Endothelial cell of hepatic sinusoid (primary cell): Measurements from ENCODE around the gene NPHP4.

ENCODE experiments used
- in situ Hi-C: cut with HindIII; loops from 2 replicates; pipeline ENCODE4 v1.10.0; 2017; ENCODE audit warnings: low sequenced_read_pairs

The NPHP4 gene

GRCh38 chr1:5992814-5993555 is 760 bp upstream of the NPHP4 start:
- in situ Hi-C loops = no loop called here

GRCh38 chr1:5991381-5992025 is 722 bp downstream of the NPHP4 start:
- in situ Hi-C loops = no loop called here

GRCh38 chr1:5990913-5991312 is 1.3 kb downstream of the NPHP4 start:
- in situ Hi-C loops = no loop called here

GRCh38 chr1:5989731-5990271 is 2.4 kb downstream of the NPHP4 start:
- in situ Hi-C loops = no loop called here

DNA sequence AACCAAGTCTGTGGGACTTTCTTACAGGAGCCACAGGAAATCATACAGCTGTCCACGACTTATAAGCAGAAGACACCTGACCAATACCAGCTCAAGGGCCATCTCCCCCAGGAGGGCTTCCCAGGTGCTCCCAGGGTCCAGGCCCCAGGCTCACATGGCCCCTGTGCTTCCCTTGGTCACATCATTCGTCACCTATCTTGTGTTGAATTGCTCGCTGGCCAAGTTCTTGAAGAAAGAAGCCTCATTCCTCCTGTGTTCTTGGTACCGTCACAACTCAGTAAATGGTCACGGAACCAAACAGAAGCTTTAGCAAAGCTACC is 3.0 kb downstream of the NPHP4 start:
- in situ Hi-C loops = no loop called here

GRCh38 chr1:5988596-5989285 is 3.5 kb downstream of the NPHP4 start:
- in situ Hi-C loops = no loop called here

GRCh38 chr1:5986018-5986417 is 6.2 kb downstream of the NPHP4 start:
- in situ Hi-C loops = no loop called here

GRCh38 chr1:5985250-5985649 is 7.0 kb downstream of the NPHP4 start:
- in situ Hi-C loops = no loop called here

DNA sequence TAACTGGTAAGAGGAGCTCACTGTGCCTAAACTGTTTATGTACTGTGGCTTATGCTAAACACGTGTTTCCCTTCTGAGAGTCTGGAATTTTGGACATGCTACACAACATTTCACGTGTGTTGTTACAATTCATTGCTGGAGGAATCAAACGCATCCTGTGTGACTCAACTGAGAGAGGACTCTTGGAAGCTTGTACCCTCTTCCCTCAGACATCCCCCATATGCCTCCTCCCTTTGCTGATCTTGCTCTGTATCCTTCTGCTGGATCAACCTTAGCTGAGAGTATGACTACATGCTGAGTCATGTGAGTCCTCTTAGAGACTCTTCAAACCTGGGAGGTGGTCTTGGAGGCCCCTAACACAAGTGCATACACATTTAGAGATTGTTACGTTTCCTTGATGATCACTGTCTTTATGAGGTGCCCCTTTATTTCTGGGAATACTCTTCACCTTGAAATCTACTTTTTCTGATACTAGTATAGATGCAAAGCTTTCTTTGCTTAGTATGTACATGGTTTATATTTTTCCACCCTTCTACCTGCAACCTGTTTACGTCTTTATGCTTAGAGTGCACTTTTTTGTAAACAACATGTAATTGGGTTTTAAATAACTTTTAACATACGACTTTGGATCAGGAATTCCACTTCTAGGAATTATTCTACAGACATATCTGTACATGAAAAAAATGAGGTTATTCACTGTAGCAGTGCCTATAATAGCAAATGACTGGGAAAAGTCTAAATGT is 8.7 kb downstream of the NPHP4 start:
- in situ Hi-C loops = loop anchor here (5.0 kb wide), 2 partner anchors 36 to 76 kb away; no protein-coding TSS in a partner anchor

- in situ Hi-C loops = loop anchor here (5.0 kb wide), 2 partner anchors 36 to 76 kb away; no protein-coding TSS in a partner anchor
Measured at GRCh38 chr1:5982868-5983267, 9.4 kb downstream of the NPHP4 start.

GRCh38 chr1:5982276-5982675 is 9.9 kb downstream of the NPHP4 start:
- in situ Hi-C loops = loop anchor here (5.0 kb wide), 2 partner anchors 35 to 75 kb away; no protein-coding TSS in a partner anchor

GRCh38 chr1:5981009-5981380 is 11.2 kb downstream of the NPHP4 start:
- in situ Hi-C loops = loop anchor here (5.0 kb wide), 2 partner anchors 34 to 74 kb away; no protein-coding TSS in a partner anchor

- in situ Hi-C loops = loop anchor here (5.0 kb wide), 2 partner anchors 33 to 73 kb away; no protein-coding TSS in a partner anchor
Measured at GRCh38 chr1:5980314-5981008, 11.8 kb downstream of the NPHP4 start.

- in situ Hi-C loops = loop anchor here (5.0 kb wide), 2 partner anchors 32 to 72 kb away; no protein-coding TSS in a partner anchor
Measured at GRCh38 chr1:5979536-5980313, 12.5 kb downstream of the NPHP4 start.

- in situ Hi-C loops = no loop called here
Measured at GRCh38 chr1:5978452-5978851, 13.8 kb downstream of the NPHP4 start.

DNA sequence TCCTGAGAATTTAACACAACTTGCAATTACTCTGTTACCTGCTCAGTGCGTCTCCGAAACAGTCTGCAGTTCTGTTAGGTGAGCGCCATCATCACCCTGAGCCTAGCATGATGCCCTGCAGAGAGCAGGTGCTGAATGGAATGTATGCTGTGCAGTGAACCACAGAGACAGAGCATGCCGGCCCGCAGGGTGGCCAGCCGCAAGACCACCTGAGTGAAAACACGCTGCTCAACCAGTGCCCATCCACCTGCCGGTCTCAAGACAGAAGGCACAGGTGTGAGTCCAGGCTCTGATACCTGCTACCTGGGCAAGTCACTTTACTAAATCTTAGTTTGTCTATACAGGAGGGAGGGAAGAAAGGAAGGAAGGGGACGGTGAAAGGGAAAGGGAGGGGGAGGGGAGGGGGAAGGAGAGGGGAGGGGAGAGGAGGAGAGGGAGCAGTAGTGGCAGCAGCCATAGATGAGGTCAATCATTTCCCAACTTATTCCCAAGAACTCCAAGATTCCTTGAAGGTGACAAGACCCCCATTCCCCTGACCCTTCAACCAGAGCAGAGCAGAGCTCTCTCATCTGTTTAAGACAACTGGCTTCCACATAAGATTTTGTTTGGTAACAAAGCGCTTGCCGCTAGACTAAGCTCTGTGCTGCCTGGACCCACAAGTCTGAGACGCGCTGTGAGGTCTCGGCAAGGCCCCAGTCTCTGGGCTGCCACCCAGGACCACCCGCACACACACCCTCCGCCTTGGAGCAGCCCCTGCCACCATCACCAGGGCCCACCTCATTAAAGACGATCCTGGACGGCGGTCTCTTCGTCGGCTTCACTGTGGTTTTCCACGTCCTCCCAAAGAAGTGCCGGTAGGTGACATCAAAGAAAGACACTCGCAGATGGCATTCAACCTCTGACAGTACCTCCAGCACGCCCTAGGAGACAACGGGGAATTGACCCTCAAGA is 14.5 kb downstream of the NPHP4 start:
- in situ Hi-C loops = no loop called here

GRCh38 chr1:5976726-5977493 is 15.3 kb downstream of the NPHP4 start:
- in situ Hi-C loops = no loop called here

DNA sequence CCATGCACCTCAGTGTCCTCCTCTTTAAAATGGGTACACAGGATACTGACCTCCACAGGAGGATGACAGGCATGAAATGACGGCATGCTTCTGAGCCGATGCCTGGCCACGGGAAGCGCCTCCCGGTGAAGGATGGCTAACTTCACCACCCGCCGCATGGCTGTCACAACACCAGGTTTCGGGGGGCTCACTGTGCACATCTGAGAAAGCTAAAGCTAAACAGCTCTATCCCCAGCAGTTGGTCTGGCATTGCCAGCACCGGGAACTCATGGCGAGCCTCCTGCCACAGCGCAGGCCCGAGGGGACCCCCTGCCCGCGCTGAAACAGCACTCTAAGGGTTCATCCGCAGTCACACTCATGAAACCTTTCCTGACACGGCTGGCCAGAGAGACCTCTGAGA is 16.0 kb downstream of the NPHP4 start:
- in situ Hi-C loops = no loop called here
